HG03575 (cell line): Measurements from ENCODE around the gene RMND5B.
"Not testable (repeated sequence)": the region's sequence is repeated elsewhere in the genome, so short reads cannot be mapped to it uniquely, and the experiment has no call there.

Experiments
- ATAC-seq: cut with Tn5 transposase; IDR thresholded peaks from one replicate; pipeline ENCODE4 v1.9.1; 2021; ENCODE audit not compliant: unreplicated experiment, insufficient number of reproducible peaks, low FRiP score; ENCODE audit errors: extremely low read depth

RMND5B gene

GRCh38 chr5:178125253-178125906 lies 5.4 kb upstream of the RMND5B start:
- no peak for ATAC-seq

GRCh38 chr5:178126556-178126955 lies 4.3 kb upstream of the RMND5B start:
- ATAC-seq = no peak

GRCh38 chr5:178127300-178128009 lies 3.4 kb upstream of the RMND5B start:
- not testable (repeated sequence) for ATAC-seq

GRCh38 chr5:178129296-178129695 lies 1.5 kb upstream of the RMND5B start:
- no peak for ATAC-seq

GRCh38 chr5:178130234-178130575 lies 609 bp upstream of the RMND5B start:
- not testable (repeated sequence) for ATAC-seq

- no peak for ATAC-seq
Measured at GRCh38 chr5:178131446-178131996, 707 bp downstream of the RMND5B start.

- ATAC-seq = no peak
Measured at GRCh38 chr5:178136990-178137389, 6.2 kb downstream of the RMND5B start.

- ATAC-seq = no peak
Measured at GRCh38 chr5:178137991-178138390, 7.2 kb downstream of the RMND5B start.

- ATAC-seq = no peak
Measured at GRCh38 chr5:178141550-178141949, 10.7 kb downstream of the RMND5B start.

GRCh38 chr5:178142642-178143041 lies 11.8 kb downstream of the RMND5B start:
- no peak for ATAC-seq

GRCh38 chr5:178143246-178143645 lies 12.4 kb downstream of the RMND5B start:
- no peak for ATAC-seq

- ATAC-seq = no peak
Measured at GRCh38 chr5:178143901-178144300, 13.1 kb downstream of the RMND5B start.

- ATAC-seq = no peak
Measured at GRCh38 chr5:178145965-178146820, 15.4 kb downstream of the RMND5B start.

- ATAC-seq = no peak
Measured at GRCh38 chr5:178147406-178147805, 16.6 kb downstream of the RMND5B start.

- no peak for ATAC-seq
Measured at GRCh38 chr5:178149199-178149932, 18.6 kb downstream of the RMND5B start.

- no peak for ATAC-seq
Measured at GRCh38 chr5:178150977-178151734, 20.3 kb downstream of the RMND5B start.

GRCh38 chr5:178152491-178153444 lies 22.0 kb downstream of the RMND5B start:
- ATAC-seq = no peak
